ENCODE measurements around the gene IRX5.

The IRX5 gene

DNA sequence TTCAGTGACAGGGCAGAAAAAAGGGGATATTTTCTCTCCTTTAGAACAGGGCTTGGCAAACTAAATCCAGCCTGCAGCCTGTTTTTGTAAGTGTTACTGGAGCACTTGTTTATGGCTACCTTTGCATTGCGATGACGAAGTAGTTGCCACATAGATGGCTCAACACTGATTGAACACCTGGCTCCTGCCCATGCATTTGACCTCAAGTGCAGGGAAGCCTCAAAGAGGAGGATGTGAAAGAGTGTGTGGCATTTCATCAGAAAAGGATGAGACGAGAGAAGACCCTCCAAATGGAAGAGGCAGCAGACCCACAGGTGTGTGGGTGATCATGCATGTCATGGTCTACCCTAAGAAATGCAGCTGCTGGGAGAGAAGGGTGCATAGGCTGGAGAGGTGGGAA lies 32.7 kb upstream of the IRX5 start:
- no peak for DNase-seq (ENCODE audit: low read depth)
- H3K4me3 ChIP-seq (ENCODE audit: low read depth, low read length), result no peak overlapping the region
- TF ChIP-seq, protein P1, sequence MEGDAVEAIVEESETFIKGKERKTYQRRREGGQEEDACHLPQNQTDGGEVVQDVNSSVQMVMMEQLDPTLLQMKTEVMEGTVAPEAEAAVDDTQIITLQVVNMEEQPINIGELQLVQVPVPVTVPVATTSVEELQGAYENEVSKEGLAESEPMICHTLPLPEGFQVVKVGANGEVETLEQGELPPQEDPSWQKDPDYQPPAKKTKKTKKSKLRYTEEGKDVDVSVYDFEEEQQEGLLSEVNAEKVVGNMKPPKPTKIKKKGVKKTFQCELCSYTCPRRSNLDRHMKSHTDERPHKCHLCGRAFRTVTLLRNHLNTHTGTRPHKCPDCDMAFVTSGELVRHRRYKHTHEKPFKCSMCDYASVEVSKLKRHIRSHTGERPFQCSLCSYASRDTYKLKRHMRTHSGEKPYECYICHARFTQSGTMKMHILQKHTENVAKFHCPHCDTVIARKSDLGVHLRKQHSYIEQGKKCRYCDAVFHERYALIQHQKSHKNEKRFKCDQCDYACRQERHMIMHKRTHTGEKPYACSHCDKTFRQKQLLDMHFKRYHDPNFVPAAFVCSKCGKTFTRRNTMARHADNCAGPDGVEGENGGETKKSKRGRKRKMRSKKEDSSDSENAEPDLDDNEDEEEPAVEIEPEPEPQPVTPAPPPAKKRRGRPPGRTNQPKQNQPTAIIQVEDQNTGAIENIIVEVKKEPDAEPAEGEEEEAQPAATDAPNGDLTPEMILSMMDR (IDR thresholded peaks at IDR 0.05; ENCODE audit: low read depth, low read length, missing control alignments), result no peak

DNA sequence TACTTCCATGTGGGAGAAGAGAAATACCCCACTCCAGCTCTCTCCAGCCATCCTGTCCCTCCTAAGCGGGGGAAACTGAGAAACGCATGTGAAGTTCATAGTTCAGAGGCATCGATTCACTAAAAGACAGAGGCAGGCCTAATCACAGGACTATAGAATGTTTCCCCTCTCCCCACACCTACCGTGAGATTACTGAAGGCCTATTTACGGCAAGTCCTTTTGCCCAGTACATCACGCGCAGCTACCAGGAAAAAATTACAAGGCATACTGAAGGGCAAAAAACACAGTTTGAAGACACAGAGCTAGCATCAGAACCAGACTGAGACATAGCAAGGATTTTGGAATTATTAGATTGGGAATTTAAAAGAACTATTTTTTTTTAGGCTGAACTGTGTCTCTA lies 29.1 kb upstream of the IRX5 start:
- no peak for DNase-seq (ENCODE audit: low read depth)
- H3K4me3 ChIP-seq (ENCODE audit: low read depth, low read length), result no peak overlapping the region
- TF ChIP-seq, protein P1 (IDR thresholded peaks at IDR 0.05; ENCODE audit: low read depth, low read length, missing control alignments), result no peak

DNA sequence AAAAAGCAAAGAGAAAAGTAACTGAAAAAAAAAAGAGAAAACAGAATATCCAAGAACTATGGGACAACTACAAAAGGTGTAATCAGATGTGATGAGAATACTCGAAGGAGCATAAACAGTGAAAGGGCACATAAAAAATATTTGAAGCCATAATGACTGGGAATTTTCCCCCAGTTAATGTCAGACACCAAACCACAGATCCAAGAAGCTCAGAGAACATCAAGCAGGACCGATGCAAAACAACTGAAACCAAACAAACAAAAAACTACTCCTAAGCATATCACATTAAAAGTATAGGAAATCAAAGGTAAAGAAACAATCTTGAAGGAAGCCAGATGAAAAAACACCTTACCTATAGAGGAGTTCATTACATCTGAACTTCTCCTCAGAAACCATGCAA lies 27.6 kb upstream of the IRX5 start:
- H3K4me3 ChIP-seq (ENCODE audit: low read depth, low read length), result no peak overlapping the region
- TF ChIP-seq, protein P1 (IDR thresholded peaks at IDR 0.05; ENCODE audit: low read depth, low read length, missing control alignments), result no peak
- DNase-seq (ENCODE audit: low read depth), result no peak

DNA sequence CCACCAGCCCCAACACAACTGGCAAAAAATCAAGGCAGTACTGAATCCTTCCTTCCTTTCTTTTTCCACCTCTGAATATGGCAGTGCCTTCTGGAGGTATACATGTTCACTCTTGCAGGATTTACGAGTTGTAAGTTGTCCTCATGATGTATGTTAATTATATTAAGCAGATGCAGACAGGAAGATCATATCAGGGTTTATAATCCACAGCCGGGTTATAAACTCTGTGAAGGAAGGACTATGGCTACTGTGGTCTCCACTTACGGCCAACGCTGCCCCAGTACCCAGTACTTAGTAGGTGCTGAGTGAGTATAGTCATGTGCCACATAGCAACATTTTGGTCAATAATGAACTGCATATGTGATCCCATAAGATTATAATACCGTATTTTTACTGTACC lies 19.6 kb upstream of the IRX5 start:
- no peak overlapping the region for H3K4me3 ChIP-seq (ENCODE audit: low read depth, low read length)
- TF ChIP-seq, protein P1 (IDR thresholded peaks at IDR 0.05; ENCODE audit: low read depth, low read length, missing control alignments), result no peak
- no peak for DNase-seq (ENCODE audit: low read depth)

DNA sequence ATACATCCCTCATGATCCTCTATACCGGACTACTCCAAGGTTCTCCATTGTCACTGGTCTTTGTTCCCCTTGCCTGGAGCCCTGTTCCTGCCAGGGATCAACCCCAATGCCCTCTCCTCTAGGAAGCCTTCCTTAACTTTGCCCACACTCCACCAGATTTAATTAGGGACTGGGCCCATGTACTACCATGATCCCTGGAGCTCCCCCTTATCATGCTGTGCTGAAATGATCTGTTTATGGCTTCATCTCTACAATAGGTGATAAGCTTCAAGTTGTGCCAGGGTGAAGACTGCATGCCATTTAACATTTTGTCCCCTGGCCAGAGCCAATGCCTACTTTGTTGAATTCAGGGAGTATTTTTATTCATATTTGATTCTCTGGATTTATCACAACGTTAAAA lies 17.9 kb upstream of the IRX5 start:
- H3K4me3 ChIP-seq (ENCODE audit: low read depth, low read length), result no peak overlapping the region
- no peak for DNase-seq (ENCODE audit: low read depth)
- TF ChIP-seq, protein P1 (IDR thresholded peaks at IDR 0.05; ENCODE audit: low read depth, low read length, missing control alignments), result no peak

DNA sequence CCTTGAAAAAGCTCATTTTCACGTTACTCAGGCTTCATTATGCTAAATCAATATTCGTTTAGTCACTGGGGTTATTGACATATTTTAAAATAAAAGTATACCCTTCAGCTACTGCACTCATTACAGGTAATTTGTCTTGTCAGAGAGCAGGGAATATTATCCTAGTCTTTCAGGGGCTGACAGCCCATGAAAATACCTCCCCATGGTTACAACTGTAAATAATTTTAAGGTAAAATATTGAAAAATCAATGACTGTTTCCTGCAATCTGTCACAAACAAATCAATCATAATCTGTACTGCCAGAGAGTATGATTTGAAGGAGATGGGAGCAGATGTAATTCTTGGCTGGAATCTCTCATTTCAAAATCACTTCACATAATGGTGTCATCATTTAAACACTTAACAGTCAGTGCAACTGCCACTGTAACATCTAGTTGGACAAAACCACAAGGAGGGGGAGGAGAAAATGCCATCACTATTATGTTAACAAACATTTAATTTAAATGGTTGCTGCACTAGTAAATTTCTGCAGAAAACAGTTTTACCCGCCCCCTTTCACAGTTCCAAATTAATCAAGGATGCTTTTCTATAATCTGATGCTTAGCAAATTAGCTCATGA lies 9.3 kb upstream of the IRX5 start:
- no peak overlapping the region for H3K4me3 ChIP-seq (ENCODE audit: low read depth, low read length)
- DNase-seq (ENCODE audit: low read depth), result no peak
- TF ChIP-seq, protein P1 (IDR thresholded peaks at IDR 0.05; ENCODE audit: low read depth, low read length, missing control alignments), result no peak

DNA sequence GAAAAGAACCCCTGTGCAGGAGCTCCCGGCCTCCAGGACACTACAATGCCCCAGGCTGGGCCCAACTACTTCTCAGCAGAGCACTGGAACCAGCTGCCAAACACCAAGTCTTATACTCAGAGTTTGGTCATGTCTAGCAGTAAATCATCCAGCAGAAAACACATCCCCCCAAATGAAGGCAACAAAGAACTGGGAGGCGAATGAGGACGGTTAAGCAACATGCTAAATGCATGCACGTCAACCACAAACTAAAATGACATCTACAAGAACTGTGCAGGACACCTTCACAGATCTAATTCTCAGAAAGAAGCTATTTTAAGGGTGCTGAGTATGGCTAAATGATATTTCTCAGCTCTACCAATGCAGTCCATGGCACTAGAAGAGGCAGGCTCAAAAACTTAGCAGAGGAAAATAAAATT lies 7.6 kb upstream of the IRX5 start:
- no peak for DNase-seq (ENCODE audit: low read depth)
- TF ChIP-seq, protein P1 (IDR thresholded peaks at IDR 0.05; ENCODE audit: low read depth, low read length, missing control alignments), result no peak
- no peak overlapping the region for H3K4me3 ChIP-seq (ENCODE audit: low read depth, low read length)
